HL-60/S4 (cell line): ENCODE measurements around the gene USP51.
"Not testable (repeated sequence)": the region's sequence is repeated elsewhere in the genome, so short reads cannot be mapped to it uniquely, and the experiment has no call there.

Source experiments
- in situ Hi-C: fragments of 300-500 bp; cut with MboI; formaldehyde crosslinking; loops from 2 replicates; pipeline ENCODE4 v1.14.3; 2022; ENCODE audit warnings: low sequenced_read_pairs

The USP51 gene

GRCh38 chrX:55465791-55466190 is 23.9 kb downstream of the USP51 start:
- in situ Hi-C loops, result not testable (repeated sequence)

DNA sequence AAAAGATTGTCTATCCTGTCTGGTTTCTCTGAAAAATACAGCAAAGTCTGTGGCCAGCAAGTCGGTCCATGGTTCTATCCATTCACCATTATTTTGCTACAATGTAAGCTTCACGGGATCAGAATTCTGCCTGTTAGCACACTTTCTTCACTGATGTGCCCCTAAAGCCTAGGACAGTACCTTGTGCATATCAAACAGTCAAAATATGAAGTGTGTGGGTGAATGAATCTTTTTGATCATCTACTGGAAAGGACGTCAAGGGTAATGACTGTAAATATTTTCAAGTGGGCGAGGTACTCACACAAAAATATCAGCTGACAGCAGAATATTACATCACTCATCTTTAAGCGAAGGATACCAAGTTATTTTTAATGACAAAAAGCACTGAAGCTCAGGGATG is 24.5 kb downstream of the USP51 start:
- in situ Hi-C loops, result not testable (repeated sequence)

GRCh38 chrX:55464050-55464449 is 25.6 kb downstream of the USP51 start:
- in situ Hi-C loops, result not testable (repeated sequence)

- in situ Hi-C loops, result not testable (repeated sequence)
Measured at GRCh38 chrX:55459926-55460325, 29.7 kb downstream of the USP51 start.

GRCh38 chrX:55459426-55459825 is 30.2 kb downstream of the USP51 start:
- in situ Hi-C loops, result not testable (repeated sequence)

GRCh38 chrX:55455708-55456107 is 33.9 kb downstream of the USP51 start:
- in situ Hi-C loops, result not testable (repeated sequence)

- in situ Hi-C loops, result no loop called here
Measured at GRCh38 chrX:55452833-55453124, 36.9 kb downstream of the USP51 start.

- in situ Hi-C loops, result no loop called here
Measured at GRCh38 chrX:55451990-55452832, 37.4 kb downstream of the USP51 start, which contains the start of gene MAGEH1. TSS of gene MAGEH1 (plus strand) at chrX:55452127. CDS start at chrX:55452375, 248 bp downstream.

GRCh38 chrX:55451626-55451989 is 38.0 kb downstream of the USP51 start:
- in situ Hi-C loops, result no loop called here

DNA sequence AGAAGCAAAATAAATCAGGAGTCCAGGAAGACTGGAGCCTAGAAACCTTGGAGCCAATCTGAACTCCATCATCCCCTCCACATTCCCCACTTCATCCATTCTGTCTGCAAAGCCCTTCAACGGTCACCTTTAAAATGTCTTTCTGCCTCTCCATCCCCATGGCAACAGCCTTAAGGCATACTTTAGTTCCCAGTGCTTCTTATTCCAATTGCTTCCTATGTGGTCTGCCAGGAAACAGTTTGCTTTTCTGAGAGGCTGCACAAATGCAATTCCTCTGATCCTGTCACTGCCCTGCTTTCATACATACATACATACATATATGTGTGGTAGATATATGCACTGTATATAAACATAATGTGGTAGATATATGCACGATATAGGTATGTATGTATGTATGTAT is 38.5 kb downstream of the USP51 start:
- in situ Hi-C loops, result no loop called here

DNA sequence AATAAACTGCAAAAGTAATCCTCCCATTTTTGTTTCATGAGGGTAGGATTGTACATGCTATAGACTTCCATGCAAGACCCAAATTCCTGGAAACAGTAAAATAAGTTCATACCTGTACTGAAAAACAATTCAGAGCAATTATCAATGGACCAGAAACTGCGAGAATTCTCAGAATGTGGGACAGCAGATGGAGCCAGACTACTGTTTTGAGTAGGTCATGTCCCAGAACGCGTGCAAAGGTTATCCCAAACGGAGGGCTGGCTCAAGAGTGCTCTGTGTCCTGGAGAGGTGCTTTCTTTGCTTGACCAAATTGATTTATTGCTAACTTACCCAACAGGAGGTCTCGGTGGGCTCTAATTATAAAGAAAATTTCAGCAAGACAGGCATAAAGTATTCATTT is 39.4 kb downstream of the USP51 start:
- in situ Hi-C loops, result no loop called here

GRCh38 chrX:55443468-55443867 is 46.2 kb downstream of the USP51 start:
- in situ Hi-C loops, result not testable (repeated sequence)
